Karpas-422 (cell line): ENCODE measurements around the gene ALDH7A1. TPM values are rescaled to one million over a fixed set of nuclear protein-coding genes. Genes with fewer than 3 reads are reported as not detected.

Experiments
- DNase-seq: peaks from one replicate; pipeline ENCODE4 v3.0.0-alpha.2; 2015
- H2AFZ ChIP-seq: fragments of 200-600 bp; sonication (generic); 2 replicates; pipeline ENCODE4 v1.6.1; 2014; ENCODE audit warnings: antibody characterized with exemption, low read length, mixed read lengths
- H3K27ac ChIP-seq: fragments of 200-600 bp; sonication (generic); 2 replicates; pipeline ENCODE4 v1.5.1; 2014; ENCODE audit warnings: mild to moderate bottlenecking, low read length, moderate library complexity
- H3K27me3 ChIP-seq: fragments of 200-600 bp; sonication (generic); 2 replicates; pipeline ENCODE4 v1.6.1; 2014; ENCODE audit warnings: low read length, mixed read lengths
- H3K36me3 ChIP-seq: fragments of 200-600 bp; sonication (generic); 2 replicates; pipeline ENCODE4 v1.6.1; 2014; ENCODE audit warnings: low read length, mixed read lengths; ENCODE audit not compliant: insufficient read depth
- H3K4me1 ChIP-seq: fragments of 200-600 bp; sonication (generic); 2 replicates; pipeline ENCODE4 v1.6.1; 2014; ENCODE audit warnings: mild to moderate bottlenecking, low read length, mixed read lengths
- H3K4me2 ChIP-seq: fragments of 200-600 bp; sonication (generic); 2 replicates; pipeline ENCODE4 v1.6.1; 2014; ENCODE audit warnings: low read length, low read depth, mild to moderate bottlenecking; ENCODE audit not compliant: poor library complexity, severe bottlenecking
- H3K4me3 ChIP-seq: fragments of 200-600 bp; sonication (generic); 2 replicates; pipeline ENCODE4 v1.5.1; 2014; ENCODE audit warnings: mild to moderate bottlenecking, antibody characterized with exemption, low read length, mixed read lengths
- H3K79me2 ChIP-seq: fragments of 200-600 bp; sonication (generic); 2 replicates; pipeline ENCODE4 v1.6.1; 2014; ENCODE audit warnings: mild to moderate bottlenecking, low read length, mixed read lengths
- H3K9ac ChIP-seq: fragments of 200-600 bp; sonication (generic); 2 replicates; pipeline ENCODE4 v1.6.0; 2014; ENCODE audit warnings: low read length
- H3K9me2 ChIP-seq: fragments of 200-600 bp; sonication (generic), shearing (Covaris generic); replicated peaks from 2 replicates; pipeline ENCODE4 v1.6.0; 2014; ENCODE audit warnings: mild to moderate bottlenecking, low read length, moderate library complexity; ENCODE audit not compliant: insufficient read depth
- H3K9me3 ChIP-seq: fragments of 300-700, 200-600 bp; sonication (generic); 2 replicates; pipeline ENCODE4 v1.6.1; 2014; ENCODE audit warnings: low read length, mixed read lengths
- H4K20me1 ChIP-seq: fragments of 200-600 bp; sonication (generic); 2 replicates; pipeline ENCODE4 v1.6.1; 2014; ENCODE audit warnings: mild to moderate bottlenecking, antibody characterized with exemption, low read length, low read depth; ENCODE audit not compliant: insufficient read depth
- total RNA-seq: library from RNA; depleted of rRNA; stranded (reverse); fragments of >200 nt; shearing (Covaris generic); gene quantifications from 2 replicates; pipeline ENCODE4 v1.2.3, GENCODE V29; 2014; ENCODE audit warnings: low replicate concordance

Gene ALDH7A1
- total RNA-seq, 1 experiment from 2014 or later: not detected

DNA sequence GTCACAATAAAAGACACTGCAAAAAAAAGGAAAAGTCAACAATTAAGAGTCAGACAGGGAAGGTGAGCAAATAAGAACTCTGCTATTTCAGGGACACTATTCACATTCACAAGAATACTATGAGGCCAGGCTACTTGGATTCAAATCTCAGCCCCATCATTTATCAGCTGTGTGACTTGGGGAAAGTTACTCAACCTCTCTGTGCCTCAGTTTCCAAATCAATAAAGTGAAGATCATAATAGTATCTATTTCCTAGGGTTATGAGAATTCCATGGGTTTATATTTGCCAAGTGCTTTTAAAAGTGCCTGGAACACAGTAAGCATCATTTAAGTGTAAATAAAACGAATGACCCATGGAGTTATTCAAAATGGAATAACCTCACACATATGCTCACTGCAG is 56.4 kb downstream of the ALDH7A1 start:
- no peaks in the 10 kb centered on the region for H3K9me3 ChIP-seq
- H3K36me3 ChIP-seq: no peaks in the 10 kb centered on the region
- H3K27me3 ChIP-seq: no peaks in the 10 kb centered on the region
- no peaks in the 10 kb centered on the region for H4K20me1 ChIP-seq
- H3K79me2 ChIP-seq: no peaks in the 10 kb centered on the region
- H3K9me2 ChIP-seq: no peaks in the 10 kb centered on the region
- H3K4me3 ChIP-seq: no peak overlapping the region
- no peak overlapping the region for H3K27ac ChIP-seq
- H3K4me1 ChIP-seq: no peaks in the 10 kb centered on the region
- no peak for DNase-seq
- H3K4me2 ChIP-seq: no peak overlapping the region
- H3K9ac ChIP-seq: no peak overlapping the region
- H2AFZ ChIP-seq: no peak overlapping the region

- no peak for DNase-seq
- Histone ChIP-seq H3K9me3 (no peaks in the 10 kb centered on the region), H3K36me3 (no peaks in the 10 kb centered on the region), H3K4me2 (no peak overlapping the region), H3K27ac (no peak overlapping the region), H3K4me3 (no peak overlapping the region), H3K27me3 (no peaks in the 10 kb centered on the region), H3K9me2 (no peaks in the 10 kb centered on the region), H3K9ac (no peak overlapping the region), H3K4me1 (no peaks in the 10 kb centered on the region), H3K79me2 (no peaks in the 10 kb centered on the region), H2AFZ (no peak overlapping the region), H4K20me1 (no peaks in the 10 kb centered on the region)
These were observed 58.1 kb downstream of the ALDH7A1 start for GRCh38 chr5:126536874-126537273.

GRCh38 chr5:126535856-126536545 is 59.0 kb downstream of the ALDH7A1 start:
- Histone ChIP-seq H3K4me1 (no peaks in the 10 kb centered on the region), H3K4me2 (no peak overlapping the region), H3K9me2 (no peaks in the 10 kb centered on the region), H4K20me1 (no peaks in the 10 kb centered on the region), H3K27ac (no peak overlapping the region), H2AFZ (no peak overlapping the region; the same call in 1 of the 2 replicates), H3K4me3 (no peak overlapping the region), H3K79me2 (no peaks in the 10 kb centered on the region), H3K9me3 (no peaks in the 10 kb centered on the region), H3K27me3 (no peaks in the 10 kb centered on the region), H3K9ac (no peak overlapping the region), H3K36me3 (no peaks in the 10 kb centered on the region)
- DNase-seq: no peak

GRCh38 chr5:126534553-126534952 is 60.5 kb downstream of the ALDH7A1 start:
- Histone ChIP-seq H3K9me2 (no peaks in the 10 kb centered on the region), H3K27me3 (no peaks in the 10 kb centered on the region), H3K4me3 (no peak overlapping the region), H3K4me1 (no peaks in the 10 kb centered on the region), H2AFZ (no peak overlapping the region), H3K9me3 (no peaks in the 10 kb centered on the region), H3K9ac (no peak overlapping the region), H3K27ac (no peak overlapping the region), H3K4me2 (no peak overlapping the region), H3K79me2 (no peaks in the 10 kb centered on the region), H3K36me3 (no peaks in the 10 kb centered on the region), H4K20me1 (no peaks in the 10 kb centered on the region)
- no peak for DNase-seq

DNA sequence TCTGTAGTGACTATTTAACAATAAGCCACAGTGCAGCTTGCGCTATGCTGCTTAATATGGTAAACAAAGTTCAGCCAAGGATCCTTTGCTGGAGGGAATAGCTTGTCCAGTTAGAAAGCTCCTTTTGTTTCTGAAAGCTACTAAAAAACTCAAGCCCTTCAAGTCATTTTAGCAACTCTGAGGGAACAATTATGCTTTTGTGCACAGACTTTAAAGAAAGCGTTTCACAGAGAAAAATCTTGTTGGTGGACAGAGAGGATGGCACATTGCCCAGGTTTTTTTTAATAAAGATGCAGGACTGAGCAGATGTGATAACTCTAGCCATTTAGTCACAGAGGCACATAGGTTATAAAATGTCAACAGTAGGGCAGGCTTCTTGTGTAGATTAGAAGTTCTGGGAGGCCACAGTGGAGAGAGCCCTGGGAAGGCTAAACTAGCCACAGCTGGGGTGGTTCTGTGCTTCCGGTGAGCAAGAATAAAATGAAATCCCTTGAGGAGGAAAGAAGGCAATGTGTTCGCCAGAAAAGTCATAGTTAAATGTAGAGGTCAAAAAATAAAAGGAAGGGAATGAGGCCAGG is 63.4 kb downstream of the ALDH7A1 start:
- H3K36me3 ChIP-seq: no peaks in the 10 kb centered on the region
- H3K9me2 ChIP-seq: no peaks in the 10 kb centered on the region
- no peak overlapping the region for H3K4me2 ChIP-seq
- no peak overlapping the region for H3K27ac ChIP-seq
- H3K79me2 ChIP-seq: no peaks in the 10 kb centered on the region
- no peaks in the 10 kb centered on the region for H3K4me1 ChIP-seq
- no peak overlapping the region for H3K9ac ChIP-seq
- no peaks in the 10 kb centered on the region for H3K27me3 ChIP-seq
- no peak for DNase-seq
- H4K20me1 ChIP-seq: no peaks in the 10 kb centered on the region
- H3K4me3 ChIP-seq: no peak overlapping the region
- no peaks in the 10 kb centered on the region for H3K9me3 ChIP-seq
- H2AFZ ChIP-seq: no peak overlapping the region

DNA sequence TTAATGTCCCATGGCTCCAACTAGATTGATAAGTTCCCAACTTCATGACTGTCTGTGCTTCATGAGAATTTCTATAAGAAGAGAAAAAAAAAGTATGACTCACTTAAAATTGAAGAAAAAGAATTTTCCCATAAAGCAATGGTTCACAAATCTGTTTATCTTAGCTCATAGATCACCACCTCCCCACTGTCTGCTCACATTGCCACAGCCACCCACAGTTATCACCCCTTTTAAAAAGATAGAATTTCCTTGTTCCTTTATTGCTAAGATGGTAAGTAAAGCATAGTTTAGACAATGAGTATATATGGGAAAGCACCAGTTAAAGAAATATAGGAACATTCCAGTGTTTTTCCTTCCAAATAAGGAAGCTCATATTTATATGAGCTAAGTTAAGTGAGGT is 67.1 kb downstream of the ALDH7A1 start:
- Histone ChIP-seq H4K20me1 (no peaks in the 10 kb centered on the region), H3K4me3 (no peak overlapping the region), H3K27ac (no peak overlapping the region), H2AFZ (no peak overlapping the region), H3K27me3 (no peaks in the 10 kb centered on the region), H3K4me2 (no peak overlapping the region), H3K4me1 (no peaks in the 10 kb centered on the region), H3K79me2 (no peaks in the 10 kb centered on the region), H3K36me3 (no peaks in the 10 kb centered on the region), H3K9me2 (no peaks in the 10 kb centered on the region), H3K9me3 (no peaks in the 10 kb centered on the region), H3K9ac (no peak overlapping the region)
- DNase-seq: no peak

DNA sequence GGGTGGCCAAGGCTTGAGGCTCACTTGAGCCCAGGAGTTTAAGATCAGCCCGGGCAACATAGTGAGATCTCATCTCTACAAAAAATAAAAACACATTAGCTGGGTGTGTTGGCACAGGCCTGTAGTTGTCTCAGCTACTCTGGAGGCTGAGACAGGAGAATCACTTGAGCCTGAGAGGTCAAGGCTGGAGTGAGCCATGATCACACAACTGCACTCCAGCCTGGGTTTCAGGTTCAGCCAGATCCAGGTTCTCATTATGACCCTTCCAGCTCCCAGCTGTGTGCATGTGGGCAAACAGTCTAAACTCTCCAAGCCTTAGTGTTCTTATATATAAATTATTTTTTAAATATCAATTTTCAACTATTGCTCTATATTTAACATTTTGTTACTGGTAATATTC is 67.9 kb downstream of the ALDH7A1 start:
- H2AFZ ChIP-seq: no peak overlapping the region

DNA sequence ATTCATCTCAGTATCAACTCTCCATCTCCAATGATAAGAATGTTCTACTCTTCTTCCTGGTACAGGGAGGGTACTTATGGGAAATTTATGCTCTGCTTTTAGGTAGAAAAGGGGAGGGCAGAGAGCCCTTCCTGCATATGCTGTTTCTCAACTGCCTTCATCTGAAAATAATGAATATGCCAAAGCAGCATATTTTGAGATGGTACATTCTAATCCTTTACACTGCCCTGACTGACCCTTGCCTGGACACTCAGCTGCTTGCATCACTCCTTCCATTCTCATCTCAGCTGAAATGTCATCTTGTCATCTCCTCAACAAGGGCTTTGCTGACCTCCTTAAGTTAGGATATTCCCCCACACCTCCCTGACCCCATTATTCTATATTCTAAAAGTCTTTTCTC is 68.5 kb downstream of the ALDH7A1 start:
- no peaks in the 10 kb centered on the region for H4K20me1 ChIP-seq
- H3K27ac ChIP-seq: no peak overlapping the region
- no peak overlapping the region for H2AFZ ChIP-seq
- no peaks in the 10 kb centered on the region for H3K4me1 ChIP-seq
- no peaks in the 10 kb centered on the region for H3K9me2 ChIP-seq
- H3K36me3 ChIP-seq: no peaks in the 10 kb centered on the region
- no peak overlapping the region for H3K4me3 ChIP-seq
- no peaks in the 10 kb centered on the region for H3K9me3 ChIP-seq
- H3K27me3 ChIP-seq: no peaks in the 10 kb centered on the region
- no peak for DNase-seq
- H3K4me2 ChIP-seq: no peak overlapping the region
- no peak overlapping the region for H3K9ac ChIP-seq
- H3K79me2 ChIP-seq: no peaks in the 10 kb centered on the region

More for the DNA sequence above, 67.9 kb downstream of the ALDH7A1 start:
- Histone ChIP-seq H3K9me3 (no peaks in the 10 kb centered on the region), H3K4me1 (no peaks in the 10 kb centered on the region), H3K9ac (no peak overlapping the region), H3K79me2 (no peaks in the 10 kb centered on the region), H3K4me2 (no peak overlapping the region), H4K20me1 (no peaks in the 10 kb centered on the region), H3K27ac (no peak overlapping the region), H3K27me3 (no peaks in the 10 kb centered on the region), H3K36me3 (no peaks in the 10 kb centered on the region), H3K4me3 (no peak overlapping the region), H3K9me2 (no peaks in the 10 kb centered on the region)
- no peak for DNase-seq
